Left lobe of liver (tissue), 2 donors: ENCODE results near the gene ZNF492. TPM values are rescaled to one million over a fixed set of nuclear protein-coding genes. Genes with fewer than 3 reads are reported as not detected.
"Not testable (repeated sequence)": the region's sequence is repeated elsewhere in the genome, so short reads cannot be mapped to it uniquely, and the experiment has no call there.

Experiments used
- ATAC-seq: fragments of 200-7000 bp; cut with Tn5 transposase; one replicate; pipeline ENCODE4 v1.9.1; 2020; ENCODE audit warnings: mild to moderate bottlenecking, moderate library complexity
- DNase-seq: peaks from one replicate; pipeline ENCODE4 v3.0.0-alpha.2; 2020; ENCODE audit warnings: low spot score
- total RNA-seq: library from RNA; stranded (reverse); gene quantifications from one replicate; pipeline ENCODE4 v1.2.1, GENCODE V29; 2021
- donor health status: DM: no; HTN: no; CAD: no; lungs with moderate emphysema.
- donor health status: DM: no; HTN: yes; CAD: no.

ZNF492 gene
- total RNA-seq, 1 donor from 2014 or later, result not detected

DNA sequence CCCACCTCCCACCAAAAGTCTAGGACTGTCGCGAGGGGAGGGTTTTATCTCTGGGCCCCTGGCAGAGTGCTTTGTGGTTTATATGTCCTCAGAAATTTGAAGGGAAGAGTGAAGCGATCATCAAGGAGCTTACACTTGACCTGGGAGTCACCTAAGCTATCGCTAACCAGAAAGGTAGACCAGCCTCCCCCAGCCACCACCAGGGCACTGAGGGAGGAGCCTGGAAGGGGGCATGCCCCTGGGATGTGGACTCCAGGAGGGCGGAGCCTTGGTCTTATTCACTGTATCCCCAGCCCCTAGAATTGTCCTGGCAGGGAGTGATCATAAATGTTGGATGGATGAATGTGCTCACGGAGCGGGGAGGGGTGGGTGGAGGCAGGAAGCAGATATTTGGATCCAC lies 16.9 kb upstream of the ZNF492 start:
- ATAC-seq, DNase-seq: not testable (repeated sequence)

DNA sequence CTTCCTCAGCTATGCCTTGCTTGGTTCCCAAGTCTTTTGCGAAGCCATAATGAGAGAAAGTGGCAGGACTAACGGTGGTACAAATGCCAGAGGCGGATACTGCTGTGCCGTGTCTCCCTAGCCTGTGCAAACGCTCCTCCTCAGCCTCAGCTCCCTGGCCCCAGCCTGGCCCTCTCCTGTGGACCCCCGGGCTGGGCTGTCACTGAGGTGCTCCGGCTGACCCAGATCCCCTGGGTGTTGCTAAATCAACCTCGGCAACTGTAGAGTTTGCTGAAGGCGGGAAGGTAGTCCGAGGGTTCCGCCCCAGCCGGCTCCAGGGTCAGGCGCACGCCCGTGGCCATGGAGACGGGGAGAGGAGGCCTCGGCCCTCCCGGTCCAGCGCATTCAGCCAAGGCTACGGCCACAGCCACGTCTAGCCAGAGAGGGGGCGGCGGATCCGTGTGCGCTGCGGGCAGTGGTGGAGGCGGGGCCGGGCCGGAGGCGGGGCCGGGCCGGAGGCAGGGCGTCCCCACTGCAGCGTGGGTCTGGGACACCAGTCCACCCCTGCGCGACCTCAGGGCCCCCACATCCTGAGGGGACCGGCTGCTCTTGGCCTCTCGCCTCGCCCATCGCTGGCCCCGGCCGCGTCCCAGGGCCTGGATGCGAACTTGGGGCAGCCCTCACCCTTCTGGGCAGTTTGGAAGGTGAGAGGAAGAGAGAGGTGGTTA lies 16.4 kb upstream of the ZNF492 start:
- DNase-seq, result no peak
- ATAC-seq, result peak; percentile 43

DNA sequence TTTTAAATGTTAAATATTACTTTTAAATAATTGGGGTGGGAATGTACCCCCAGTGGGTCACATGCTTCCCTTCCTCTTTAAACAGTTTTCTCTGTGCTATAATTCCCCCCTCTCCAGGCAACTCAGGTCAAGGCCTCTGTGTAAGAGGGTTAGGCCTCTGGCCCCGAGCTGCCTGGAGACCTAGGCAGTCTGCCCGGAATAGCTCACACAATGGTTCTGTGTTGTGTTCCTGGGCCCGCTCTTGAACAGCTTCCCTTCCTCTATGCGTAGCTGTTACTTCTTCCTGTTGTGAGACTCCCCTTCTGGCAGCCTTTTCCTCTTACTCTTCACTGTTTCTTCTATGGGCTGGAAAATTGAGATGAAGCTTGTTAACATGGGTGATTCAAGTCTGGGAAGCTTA lies 14.8 kb upstream of the ZNF492 start:
- no peak for DNase-seq

DNA sequence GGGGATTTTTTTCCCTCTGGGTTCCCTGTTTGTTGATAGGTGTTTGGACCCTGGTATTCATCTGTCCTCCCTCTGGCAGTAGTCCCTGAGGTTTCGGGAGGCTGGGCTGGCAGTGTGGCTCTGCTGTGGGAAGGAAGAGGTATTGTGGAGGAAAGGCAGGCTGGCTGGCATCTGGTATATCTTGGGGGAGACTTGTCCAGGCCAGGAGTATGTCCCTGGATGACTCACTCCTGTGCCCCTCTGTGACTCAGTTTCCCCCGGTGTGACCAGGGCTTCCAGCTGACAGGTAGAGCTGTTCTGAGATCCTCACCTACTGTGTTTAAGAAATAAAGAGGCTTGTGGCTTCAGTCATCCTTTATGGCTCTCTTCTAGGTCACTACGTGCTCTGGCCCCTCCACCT lies 14.2 kb upstream of the ZNF492 start:
- no peak for ATAC-seq
- DNase-seq, result no peak

More for the DNA sequence above, 14.8 kb upstream of the ZNF492 start:
- no peak for ATAC-seq

DNA sequence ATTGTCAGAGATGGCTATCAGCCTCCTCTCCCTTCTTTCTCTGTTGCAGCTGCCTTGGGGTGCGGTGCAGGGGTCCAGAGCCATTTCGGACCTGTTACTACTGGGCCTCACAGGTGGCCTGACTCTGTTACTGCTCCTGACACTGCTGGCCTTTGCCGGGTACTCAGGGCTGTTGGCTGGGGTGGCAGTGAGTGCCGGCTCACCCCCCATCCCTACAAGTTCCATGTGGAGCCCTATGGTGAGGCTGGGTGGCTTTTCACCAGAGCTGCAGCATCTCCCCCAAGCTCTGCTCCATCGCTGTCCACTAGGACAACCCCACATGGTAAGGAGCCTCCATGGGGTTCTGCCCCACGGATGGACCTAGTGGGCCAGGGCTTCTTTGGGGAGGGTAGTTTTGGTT lies 13.7 kb upstream of the ZNF492 start:
- DNase-seq, result no peak

DNA sequence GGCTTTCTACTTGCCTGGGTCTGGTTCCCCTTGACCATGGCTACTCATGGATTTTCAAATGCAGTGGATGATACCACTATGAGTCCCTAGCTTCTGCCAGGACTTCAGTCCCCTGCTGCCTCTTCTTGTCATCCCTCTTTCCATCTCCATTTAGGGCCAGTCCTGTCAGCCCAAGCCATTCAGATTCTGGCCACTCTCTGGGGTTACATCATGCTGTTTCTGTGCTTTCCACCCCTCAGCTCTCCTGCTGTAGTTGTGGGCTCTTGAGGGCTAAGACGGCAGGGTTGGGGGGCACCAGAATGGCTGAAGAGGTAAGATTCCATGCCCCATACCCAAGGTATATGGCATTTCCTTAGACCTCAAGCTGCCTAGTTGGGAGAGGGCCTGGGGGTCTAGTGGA lies 13.2 kb upstream of the ZNF492 start:
- ATAC-seq (no peak), DNase-seq (no peak)

More for the DNA sequence above, 13.7 kb upstream of the ZNF492 start:
- ATAC-seq, result no peak

DNA sequence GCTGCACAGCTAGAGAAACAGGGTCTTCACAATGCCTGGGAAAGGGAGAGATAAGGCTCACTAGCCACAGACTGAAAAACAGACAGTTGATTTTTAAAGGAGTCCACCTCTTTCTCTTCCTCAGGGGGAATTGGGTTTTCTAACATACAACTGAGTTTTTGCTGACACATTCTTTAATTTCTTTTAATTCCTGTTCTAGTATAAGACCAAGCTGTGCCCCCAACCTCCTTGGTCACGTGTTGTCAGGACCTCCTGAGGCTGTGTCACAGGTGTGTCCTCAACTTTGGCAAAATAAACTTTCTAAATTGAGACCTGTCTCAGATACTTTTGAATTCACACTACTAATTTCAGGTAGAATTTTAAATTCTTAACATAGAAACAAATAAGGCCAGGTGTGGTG lies 12.1 kb upstream of the ZNF492 start:
- ATAC-seq, result no peak
- DNase-seq, result no peak

DNA sequence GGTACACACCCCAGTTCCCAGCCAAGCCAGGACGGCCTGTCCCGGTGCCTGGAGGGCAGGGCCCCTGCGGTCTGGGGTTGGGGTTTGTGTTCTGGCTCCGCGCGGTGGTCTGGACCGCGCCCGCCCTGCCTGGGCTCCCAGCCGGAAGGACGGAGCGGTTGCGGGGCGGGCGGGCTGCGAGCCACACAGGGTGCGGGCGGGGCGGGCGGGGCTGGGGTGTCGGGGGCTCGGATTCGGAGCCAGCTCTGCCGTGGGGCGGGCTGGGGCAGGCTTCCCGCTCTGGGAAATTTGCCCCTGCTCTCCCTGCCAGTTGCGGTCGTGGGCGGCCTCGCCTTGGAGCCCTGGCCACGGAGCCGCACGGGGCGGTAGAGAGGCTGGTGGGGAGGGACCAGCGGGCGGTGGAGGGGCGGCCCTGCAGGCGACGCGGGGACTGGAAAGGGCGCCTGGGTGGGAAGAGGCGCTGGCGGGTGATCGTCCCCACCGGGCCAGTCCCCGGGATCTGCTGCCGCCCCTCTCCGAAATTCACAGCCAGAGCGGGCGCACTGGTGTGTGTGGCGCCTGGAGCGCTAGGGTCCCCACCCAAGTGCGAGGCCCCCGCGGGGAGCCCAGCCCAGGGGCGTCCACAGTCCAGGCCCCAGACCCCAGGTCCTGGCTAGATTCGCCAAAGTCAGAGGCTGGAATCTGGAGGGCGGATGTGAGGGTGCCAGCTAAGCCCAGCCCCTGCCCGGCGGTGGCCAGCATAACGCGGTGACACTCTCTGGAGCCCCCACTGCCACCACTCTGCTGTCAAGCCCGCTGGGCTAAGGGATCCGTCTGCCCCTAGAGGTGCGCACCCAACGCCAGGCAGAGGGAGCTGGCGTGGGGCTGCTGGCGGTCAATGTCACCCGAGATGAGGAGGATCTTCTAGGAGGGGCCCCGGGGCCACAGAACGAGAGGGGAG lies 11.0 kb upstream of the ZNF492 start:
- ATAC-seq (peak; percentile 48), DNase-seq (no peak)

DNA sequence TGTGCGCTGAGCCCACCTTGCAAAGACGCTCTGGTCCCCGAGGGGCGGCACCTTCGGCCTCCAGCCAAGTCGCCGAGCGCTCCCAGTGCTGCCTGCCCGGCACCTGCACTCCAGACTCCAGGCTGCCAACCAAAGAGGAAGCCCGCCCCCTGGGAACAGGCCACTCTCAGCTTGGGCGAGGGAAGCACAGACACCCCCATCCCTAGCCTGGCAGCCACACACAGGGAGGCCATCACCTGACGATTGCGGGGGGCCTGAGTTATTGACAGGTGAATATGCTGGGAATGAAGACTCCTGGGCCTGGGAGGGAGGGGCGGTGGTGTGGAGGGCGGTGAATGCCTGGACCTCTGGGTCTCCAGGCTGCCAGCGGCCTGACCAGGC lies 10.3 kb upstream of the ZNF492 start:
- no peak for DNase-seq
- ATAC-seq, result no peak

DNA sequence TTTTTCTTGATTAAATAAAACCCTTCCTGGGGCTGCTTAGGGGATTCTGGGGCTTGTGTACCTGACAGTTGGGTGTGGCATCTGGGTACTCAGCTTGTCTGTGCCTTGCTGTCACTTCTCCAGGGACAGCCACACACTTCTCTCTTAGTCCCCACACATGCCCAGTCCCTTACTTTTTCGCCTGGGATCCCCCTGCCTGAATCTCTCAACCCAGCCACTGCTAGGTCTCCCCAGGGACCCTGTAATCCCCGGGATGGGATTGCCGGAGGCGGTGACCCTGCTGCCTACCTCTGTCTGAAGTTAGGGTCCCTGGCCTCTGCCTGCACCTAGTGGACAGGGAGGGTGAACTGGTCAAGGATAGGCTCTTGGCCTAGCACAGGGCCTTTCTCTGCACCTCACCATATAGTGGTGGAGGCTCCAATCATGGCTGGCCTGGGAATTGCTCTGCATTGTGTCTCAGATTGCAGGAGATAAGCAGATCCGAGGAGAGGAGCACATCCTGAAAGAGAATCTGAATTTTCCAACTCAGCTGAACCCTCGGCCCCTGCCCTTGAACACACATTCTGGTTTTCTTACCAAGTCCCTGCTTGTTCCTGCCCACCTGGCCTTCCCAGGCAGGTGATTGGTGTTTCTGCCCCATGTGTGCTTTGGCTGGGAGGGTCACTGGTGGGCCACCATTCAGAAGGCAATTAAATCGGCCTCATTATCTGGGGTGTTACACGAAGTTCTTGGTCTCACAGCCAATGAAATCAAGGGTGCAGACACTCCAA lies 8.7 kb upstream of the ZNF492 start:
- no peak for DNase-seq

DNA sequence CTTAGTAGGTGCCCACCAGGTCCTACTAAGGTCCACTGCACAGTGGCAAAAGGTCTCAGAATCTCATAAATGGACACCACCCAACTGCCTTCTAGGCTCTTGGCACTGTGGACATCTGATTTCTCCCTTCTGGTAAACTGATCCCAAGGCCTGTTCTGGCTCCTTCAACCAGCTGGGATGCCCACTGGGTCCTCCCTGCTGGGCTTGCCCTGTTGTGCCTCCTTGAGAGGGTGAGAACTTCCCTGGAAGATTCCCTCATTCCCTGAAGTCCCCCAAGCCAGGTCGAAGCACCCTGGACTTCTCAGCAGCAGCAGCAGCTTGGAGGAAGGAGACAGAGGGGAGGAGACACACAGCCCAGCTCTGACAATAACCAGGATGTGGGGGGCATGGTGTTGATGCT lies 6.6 kb upstream of the ZNF492 start:
- ATAC-seq, result no peak
- no peak for DNase-seq

More for the DNA sequence above, 8.7 kb upstream of the ZNF492 start:
- ATAC-seq, result no peak

DNA sequence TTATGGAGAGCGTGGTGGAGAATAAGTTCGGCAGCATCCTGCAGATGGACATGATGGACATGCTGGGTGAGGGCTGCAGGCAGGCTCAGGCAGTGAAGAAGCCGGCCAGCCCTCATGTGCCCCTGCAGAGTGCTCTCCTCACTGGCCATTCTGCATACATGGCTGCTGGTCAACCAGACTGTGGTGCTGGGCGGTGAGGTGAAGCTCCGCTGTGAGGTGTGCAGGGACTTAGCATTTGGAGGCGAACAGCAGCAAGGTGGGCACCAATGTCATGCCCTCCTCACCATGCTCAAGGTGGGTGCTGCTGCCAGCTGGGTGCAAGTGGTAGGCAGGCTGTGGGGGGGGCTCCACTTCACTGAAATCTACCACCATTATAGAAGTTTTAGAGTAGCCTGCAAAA lies 5.7 kb upstream of the ZNF492 start:
- ATAC-seq (no peak), DNase-seq (no peak)

DNA sequence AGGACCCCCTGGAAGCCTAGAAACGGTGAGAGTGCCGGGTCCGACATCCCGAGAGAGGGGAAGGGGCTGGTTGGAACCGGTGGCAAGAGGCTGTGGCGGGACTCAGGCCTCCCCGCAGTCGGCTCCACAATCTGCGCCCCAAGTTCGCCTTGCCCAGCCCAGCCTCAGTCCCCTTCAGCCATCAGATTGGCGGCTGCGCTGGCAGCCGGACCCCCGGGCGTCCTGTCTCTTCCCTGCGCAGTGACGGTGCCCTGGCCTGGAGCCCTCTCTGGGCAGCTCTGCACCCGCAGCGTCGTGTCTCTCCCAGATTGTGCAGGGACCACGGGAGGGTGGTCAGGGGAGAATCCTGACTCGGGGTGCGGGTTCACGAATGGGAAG lies 315 bp downstream of the ZNF492 start:
- DNase-seq (no peak), ATAC-seq (no peak)

DNA sequence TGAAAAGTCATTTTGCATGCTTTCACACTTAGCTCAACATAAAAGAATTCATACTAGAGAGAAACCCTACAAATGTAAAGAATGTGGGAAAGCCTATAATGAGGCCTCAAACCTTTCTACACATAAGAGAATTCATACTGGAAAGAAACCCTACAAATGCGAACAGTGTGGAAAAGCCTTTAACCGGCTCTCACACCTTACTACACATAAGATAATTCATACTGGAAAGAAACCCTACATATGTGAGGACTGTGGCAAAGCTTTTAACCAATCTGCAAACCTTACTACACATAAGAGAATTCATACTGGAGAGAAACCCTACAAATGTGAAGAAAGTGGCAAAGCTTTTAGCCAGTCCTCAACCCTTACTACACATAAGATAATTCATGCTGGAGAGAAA lies 51.4 kb downstream of the ZNF492 start:
- not testable (repeated sequence) for DNase-seq, ATAC-seq

DNA sequence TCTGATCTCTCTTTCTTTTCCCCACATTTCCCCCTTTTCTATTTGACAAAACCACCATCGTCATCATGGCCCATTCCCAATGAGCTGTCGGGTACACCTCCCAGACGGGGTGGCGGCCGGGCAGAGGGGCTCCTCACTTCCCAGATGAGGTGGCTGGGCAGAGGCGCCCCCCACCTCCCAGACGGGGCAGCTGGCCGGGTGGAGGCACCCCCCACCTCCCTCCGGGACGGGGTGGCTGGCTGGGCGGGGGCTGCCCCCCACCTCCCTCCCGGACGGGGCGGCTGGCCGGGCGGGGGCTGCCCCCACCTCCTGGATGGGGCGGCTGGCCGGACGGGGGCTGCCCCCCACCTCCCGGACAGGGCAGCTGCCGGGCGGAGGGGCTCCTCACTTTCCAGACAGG lies 68.5 kb downstream of the ZNF492 start:
- DNase-seq, ATAC-seq: not testable (repeated sequence)

DNA sequence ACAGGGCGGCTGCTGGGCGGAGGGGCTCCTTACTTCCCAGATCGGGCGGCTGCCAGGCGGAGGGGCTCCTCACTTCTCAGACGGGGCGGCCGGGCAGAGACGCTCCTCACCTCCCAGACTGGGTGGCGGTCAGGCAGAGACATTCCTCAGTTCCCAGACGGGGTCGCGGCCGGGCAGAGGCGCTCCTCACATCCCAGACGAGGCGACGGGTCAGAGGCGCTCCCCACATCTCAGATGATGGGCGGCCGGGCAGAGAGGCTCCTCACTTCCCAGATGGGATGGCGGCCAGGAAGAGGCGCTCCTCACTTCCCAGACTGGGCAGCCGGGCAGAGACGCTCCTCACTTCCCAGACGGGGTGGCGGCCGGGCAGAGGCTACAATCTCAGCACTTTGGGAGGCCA lies 69.0 kb downstream of the ZNF492 start:
- ATAC-seq, DNase-seq: not testable (repeated sequence)

DNA sequence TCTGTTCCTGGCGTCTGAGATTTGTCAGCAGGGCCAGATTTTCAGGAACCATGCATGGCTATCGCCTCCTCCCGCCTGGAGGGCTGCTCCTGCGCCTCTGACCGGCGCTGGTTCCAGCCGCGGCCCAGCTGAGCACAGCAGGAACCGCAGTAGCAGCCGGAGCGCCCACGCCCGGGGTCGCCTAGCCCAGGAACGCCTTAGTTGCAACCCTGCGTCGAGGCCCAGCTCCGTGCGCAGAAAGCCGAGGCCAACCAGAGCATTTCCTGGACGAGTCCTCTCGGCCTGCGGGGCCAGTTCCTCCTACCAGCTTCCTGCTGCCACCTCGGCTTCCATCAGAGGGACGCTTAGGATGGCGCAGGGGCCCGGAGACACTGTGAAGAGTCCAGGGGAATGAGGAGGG lies 74.9 kb downstream of the ZNF492 start:
- ATAC-seq, result no peak

More for the DNA sequence above, 74.9 kb downstream of the ZNF492 start:
- DNase-seq, result no peak
